Ovary (tissue), 3 donors: Measurements from ENCODE around the gene RNF11.

Experiments used
- CTCF ChIP-seq, 3 donors: fragments of 450-650 bp in 2 of 3; fragments of 200-600 bp in 1 of 3; IDR thresholded peaks; one replicate each; pipeline versions ENCODE4 v1.5.1 to v1.8.0; 2016 to 2022; ENCODE audit warnings: antibody characterized with exemption in 3 of 3, mild to moderate bottlenecking in 1 of 3
- EP300 ChIP-seq: sonication (generic); formaldehyde crosslinking; IDR thresholded peaks from one replicate; pipeline ENCODE4 v1.6.1; 2017; ENCODE audit warnings: antibody characterized with exemption
- POLR2A ChIP-seq: fragments of 450-650 bp; IDR thresholded peaks from one replicate; pipeline ENCODE4 v1.6.1; 2017; ENCODE audit warnings: antibody characterized with exemption, mild to moderate bottlenecking, moderate library complexity
- donor health status: DM: no; HTN: no; CAD: no.

- TF ChIP-seq CTCF (IDR thresholded peaks at IDR 0.05) (no peak), POLR2A (no peak), EP300 (no peak)
Measured at GRCh38 chr1:51299981-51300670, 64.1 kb downstream of the RNF11 start.
